ENCODE measurements around the gene ARHGEF12.

ARHGEF12 gene

DNA sequence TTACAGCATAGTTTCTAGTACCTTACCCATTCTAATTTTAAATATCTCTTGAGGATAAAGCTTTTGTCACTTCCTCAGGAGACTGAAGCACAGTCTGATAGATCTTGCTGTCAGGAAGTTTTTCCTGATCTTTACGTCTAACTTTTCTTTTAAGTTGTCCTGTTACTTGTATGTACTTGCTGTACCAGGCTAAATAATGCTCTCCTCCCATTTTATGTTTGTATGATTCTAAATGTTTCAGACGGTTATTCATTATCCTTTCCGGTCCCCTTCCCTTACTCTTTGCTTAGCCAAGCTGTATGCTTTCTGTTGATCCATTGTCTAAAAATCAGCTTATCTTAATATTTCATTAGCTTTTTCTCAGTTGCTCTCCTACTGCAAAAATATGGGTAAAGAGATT, 6.0 kb downstream of the ARHGEF12 start:
- DNase-seq: no peak

- no peak for DNase-seq
These were observed 6.5 kb downstream of the ARHGEF12 start for GRCh38 chr11:120342678-120343077.

DNA sequence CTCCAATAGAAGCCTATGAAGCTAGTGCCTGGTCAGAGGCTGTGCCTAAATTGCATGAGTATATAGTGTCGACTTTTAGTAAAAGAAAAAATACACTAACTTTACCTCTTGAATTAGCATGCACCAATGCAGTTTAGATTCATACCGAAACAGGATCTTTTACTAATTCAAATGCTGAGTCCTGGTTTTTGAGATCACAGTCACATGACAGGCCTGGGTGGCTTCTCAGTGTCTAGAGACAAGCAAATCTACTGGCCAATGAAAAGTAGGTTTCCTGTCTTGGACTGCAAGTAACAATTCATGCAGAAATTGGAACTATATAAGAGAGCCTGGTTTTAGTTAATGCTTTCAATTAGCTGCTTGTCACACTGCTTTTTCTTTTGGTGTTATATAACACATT, 7.2 kb downstream of the ARHGEF12 start:
- no peak for DNase-seq

DNA sequence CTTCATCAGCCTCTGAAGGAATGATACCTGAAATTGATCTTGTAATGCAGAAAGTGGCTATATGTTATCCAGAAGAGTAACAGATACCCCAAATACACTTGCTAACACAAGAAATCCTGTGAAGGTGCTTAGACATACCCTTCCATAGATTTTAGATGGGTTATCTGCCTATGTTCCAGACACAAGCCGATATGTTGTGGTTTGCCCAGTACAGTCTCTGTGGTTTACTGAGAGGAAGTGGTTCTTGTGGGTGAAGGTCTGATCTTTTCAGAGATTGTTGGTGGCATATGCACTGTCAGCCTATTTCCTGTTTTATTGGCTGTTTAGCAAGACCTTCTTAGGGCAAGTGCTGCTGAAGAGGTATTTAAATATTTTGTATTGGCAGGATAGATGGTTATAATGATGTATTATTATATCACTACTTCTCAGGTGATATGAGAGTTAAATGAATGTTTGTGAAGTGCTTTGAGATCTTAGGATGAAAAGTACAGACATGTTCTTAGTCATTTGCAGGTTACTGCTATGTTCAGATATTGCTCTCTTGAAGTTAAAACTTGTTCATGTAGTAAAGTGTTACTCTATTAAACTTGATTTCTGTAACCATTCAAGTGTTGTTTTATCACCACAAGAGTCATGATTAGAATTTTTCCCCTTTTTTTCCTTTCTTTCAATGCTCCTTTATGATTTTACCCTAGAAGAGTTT, 8.2 kb downstream of the ARHGEF12 start:
- DNase-seq: peak; percentile 92

- DNase-seq: no peak
These were observed 10.0 kb downstream of the ARHGEF12 start for GRCh38 chr11:120346233-120346632.

DNA sequence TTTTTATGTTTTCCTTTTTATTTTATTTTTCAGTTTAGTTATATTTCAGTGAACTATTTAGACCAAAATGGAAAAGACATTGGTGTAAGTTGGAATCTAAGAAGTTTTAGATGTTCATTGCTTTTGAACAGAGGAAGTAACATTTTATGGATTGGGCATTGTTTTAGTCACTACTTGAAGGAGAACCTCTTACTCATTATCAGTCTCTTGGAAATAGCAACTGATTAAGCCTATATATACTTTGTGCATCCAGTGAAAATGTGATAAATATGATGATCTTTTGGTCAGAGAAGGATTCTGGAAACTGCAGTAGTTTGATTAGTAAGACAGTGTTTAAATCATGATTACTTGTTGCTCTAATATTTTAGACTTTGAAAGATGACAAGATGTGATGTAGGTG, 14.4 kb downstream of the ARHGEF12 start:
- DNase-seq: no peak

DNA sequence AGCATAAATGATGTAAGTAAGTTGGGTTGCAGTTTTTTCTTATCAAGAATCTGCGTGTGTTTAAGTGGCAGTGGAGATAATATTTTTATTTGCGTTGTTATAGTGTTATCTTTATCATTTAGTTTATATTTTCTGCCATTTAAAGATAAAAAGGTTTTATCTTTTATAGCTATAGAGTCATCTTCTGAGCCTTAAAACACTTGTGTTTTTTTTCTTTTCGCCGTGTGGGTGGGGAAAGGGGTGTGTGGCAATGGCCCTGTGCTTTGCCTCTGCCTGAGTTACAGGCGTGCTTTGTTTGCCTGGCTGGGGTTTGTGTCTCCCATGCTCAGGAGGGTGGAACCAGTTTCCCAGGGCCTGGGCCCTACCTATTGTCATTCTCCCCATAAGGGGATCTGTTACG, 16.2 kb downstream of the ARHGEF12 start:
- DNase-seq: peak; percentile 27

- DNase-seq: no peak
These were observed 17.9 kb downstream of the ARHGEF12 start for GRCh38 chr11:120354068-120354467.

DNA sequence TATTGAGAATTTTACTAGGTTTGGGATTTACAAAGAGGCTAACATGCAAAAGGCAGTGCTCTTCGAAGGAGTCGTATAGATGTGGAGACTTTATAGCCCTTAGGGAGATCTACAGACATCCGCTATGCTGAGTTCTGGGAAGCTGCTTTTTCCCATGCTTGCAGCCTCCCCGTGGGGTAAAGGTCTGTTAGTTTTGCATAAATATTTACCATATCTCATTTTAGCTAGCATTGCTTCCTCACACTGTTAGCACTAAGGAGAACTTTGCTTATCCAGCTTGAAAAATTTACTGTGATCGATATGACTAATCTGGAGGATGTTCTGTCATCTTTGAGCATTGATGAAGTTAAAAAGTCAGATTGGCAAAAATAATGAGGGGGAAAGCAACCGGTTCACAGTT, 18.6 kb downstream of the ARHGEF12 start:
- DNase-seq: no peak

DNA sequence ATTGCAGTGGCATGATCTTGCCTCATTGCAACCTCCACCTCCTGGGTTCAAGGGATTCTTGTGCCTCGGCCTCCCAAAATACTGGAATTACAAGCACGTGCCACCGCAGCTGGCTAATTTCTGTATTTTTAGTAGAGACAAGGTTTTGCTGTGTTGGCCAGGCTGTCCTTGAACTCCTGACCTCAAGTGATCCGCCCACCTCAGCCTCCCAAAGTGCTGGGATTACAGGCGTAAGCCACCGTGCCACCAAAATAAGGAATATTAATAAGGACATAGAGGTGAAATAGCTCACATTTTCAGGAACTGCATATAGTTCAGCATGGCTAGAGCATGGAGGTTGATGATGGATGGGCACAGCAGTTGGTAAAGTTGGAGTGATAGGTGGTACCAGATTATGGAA, 21.4 kb downstream of the ARHGEF12 start:
- no peak for DNase-seq

GRCh38 chr11:120358729-120359128, 22.5 kb downstream of the ARHGEF12 start:
- DNase-seq: no peak

DNA sequence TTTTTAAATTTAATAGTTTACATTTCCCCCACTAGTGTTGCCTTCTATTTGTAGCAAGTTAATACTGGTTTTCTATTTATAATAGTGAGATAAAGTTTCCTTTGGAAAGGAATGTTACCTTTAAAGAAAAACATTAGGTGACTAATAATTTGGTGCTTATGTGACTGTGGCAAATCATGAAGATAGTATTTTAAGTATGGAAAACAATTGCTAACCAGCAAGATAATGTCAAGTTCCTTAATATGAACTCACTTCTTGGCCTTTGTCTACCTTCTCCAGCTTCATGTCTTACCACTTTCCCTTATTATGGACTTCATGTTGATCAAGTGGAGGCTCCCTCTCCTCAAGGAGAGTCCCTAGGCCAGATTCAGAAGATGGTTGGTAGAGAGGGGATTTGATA, 27.2 kb downstream of the ARHGEF12 start:
- no peak for DNase-seq

DNA sequence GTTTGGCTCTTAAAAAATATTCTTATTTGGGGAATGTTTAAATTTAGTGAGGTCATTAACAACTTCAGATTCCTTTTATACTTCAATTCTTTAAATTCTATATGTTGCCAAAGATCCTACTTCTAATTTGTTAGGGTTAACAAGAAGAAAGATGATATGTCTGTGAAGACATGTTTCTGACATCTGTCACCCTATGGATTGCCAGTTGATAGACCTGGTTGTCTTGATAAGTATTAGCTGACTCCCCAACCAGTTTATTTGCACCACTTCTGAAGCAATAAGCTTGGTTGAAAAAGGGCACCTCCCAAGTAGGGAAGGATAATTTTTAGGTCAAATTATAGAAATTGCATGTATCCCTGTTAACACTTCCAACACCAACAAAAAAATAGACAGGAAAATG, 29.3 kb downstream of the ARHGEF12 start:
- no peak for DNase-seq

DNA sequence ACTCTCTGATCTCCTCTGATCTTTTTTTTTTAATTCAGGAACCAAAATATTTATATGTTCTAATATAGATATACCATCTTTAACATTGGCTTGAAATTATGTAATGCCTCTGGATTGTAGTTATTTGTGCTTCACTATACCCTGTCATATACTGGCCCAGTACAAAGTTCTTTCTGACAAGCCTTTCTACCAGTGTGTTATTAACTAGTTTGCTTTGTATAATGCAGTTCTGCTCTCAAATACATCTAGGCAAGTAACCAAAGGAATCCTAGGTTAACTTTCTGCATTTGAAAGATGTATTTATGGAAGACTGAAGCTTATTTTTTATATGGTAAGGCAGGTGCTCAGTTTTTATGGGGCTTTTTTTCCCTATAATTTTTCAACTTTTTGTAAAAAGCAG, 36.1 kb downstream of the ARHGEF12 start:
- DNase-seq: no peak

- no peak for DNase-seq
These were observed 38.9 kb downstream of the ARHGEF12 start for GRCh38 chr11:120375076-120375475.

DNA sequence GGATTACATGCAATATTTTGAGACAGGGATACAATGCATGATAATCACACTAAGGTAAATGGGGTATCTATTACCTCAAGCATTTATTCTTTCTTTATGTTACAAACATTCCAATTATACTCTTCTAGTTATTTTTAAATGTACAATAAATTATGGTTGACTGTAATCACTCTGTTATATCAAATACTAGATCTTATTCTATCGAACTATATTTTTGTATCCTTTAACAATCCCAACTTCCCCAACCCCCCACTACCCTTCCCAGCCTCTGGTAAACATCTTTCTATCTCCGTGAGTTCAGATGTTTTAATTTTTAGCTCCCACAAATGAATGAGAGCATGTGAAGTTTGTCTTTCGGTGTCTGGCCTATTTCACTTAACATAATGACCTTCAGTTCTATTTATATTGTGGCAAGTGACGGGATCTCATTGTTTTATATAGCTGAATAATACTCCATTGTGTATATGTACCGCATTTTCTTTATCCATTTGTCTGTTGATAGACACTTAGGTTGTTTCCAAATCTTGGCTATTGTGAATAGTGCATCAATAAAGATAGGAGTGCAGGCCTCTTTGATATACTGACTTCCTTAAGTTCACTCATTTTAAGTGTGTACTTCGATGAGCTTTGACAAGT, 40.5 kb downstream of the ARHGEF12 start:
- no peak for DNase-seq

DNA sequence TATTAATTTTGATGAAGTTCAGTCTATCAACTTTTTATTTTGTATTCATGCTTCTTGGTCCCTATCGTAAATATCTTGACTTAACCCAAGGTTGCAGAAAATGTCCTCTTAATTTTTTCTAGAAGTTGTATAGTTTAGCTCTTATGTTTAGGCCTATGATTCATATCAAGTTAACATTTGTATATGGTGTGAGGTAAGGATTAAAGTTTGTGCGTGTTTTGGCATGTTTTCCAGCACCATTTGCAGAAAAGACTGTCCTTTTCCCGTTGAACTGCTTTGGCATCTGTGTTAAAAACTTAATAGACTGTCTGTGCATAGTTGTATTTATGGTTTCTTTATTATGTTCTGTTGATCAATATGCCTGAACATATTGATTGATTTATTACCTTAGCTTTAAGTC, 42.3 kb downstream of the ARHGEF12 start:
- no peak for DNase-seq

DNA sequence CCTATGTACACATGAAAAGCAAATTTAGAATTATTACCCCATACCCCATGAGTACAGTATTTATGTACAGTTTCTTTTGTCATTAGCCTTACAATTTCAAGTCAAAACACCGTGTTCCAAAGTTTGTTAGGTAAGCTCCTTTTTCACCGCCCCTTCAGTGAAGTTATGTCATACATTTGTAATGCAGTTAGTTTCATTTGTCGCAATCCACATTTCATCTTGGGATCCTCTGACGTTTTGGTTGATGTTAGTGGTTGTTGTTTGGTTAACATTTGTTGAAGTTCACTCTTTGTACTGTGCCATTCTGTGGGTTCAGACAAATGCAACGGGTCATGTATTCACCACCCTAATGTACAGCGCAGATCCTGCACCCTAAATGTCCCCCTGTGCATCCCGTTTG, 45.2 kb downstream of the ARHGEF12 start:
- DNase-seq: no peak

- DNase-seq: no peak
These were observed 47.4 kb downstream of the ARHGEF12 start for GRCh38 chr11:120383518-120384155.

DNA sequence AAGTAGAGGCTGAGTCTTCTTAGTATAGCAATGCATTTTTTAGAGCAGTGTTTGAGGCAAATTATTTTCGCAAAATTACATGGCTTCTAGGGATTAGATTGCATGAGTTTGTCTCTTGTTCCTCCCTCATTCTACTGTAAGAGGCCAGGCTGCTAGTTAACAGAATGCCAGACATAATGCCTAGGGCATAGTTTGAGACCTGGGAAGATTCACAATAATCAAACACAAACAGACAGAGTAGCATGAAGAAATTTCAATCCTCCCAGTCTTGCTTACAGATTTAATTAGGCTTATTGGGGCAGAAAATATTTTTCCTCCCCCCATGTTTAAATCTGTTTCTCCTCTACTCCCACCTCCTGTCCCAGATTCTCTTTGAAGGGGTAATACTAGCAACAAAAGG, 48.3 kb downstream of the ARHGEF12 start:
- DNase-seq: no peak

GRCh38 chr11:120385110-120385509, 48.9 kb downstream of the ARHGEF12 start:
- no peak for DNase-seq

GRCh38 chr11:120385655-120386054, 49.4 kb downstream of the ARHGEF12 start:
- no peak for DNase-seq

DNA sequence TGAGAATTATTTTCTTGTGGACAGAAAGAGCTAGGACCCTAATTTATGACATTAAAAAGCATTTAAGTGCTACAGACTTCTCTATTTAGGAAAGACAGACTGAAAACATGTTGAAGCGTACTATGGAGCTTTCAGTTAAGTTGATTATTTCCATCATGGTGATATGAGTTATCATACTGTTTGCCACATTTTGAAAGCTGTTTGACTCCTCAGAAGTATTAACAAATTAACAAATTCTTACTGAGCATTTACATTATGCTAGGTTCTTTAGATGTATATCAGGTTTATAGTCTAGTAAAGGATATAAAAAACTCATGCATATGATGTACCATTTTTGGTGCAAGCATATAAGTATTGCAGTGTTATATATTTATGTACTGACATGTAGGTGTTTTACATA, 50.1 kb downstream of the ARHGEF12 start:
- no peak for DNase-seq

GRCh38 chr11:120386774-120387371, 50.7 kb downstream of the ARHGEF12 start:
- DNase-seq: peak; percentile 6

All from hematopoietic multipotent progenitor cell treated with erythropoietin and hydrocortisone succinate and interleukin-3 and kit ligand, for 4 days (in vitro differentiated cells).